Neural cell (in vitro differentiated cells): ENCODE results near the gene PDAP1. TPM values are rescaled to one million over a fixed set of nuclear protein-coding genes. Genes with fewer than 3 reads are reported as not detected.

Experiments
- H2AFZ ChIP-seq: fragments of 200-600, 300-800 bp; sonication (generic), shearing (Covaris generic); 2 replicates; pipeline ENCODE4 v1.6.0; 2014; ENCODE audit warnings: low read depth, mild to moderate bottlenecking, antibody characterized with exemption, low read length, moderate library complexity
- H3F3A ChIP-seq: fragments of 200-600 bp; shearing (Covaris generic); 2 replicates; pipeline ENCODE4 v1.6.1; 2016; ENCODE audit warnings: mild to moderate bottlenecking, moderate library complexity, mixed read lengths, antibody characterized with exemption, low read length; ENCODE audit not compliant: insufficient read depth, poor library complexity, severe bottlenecking
- H3K27ac ChIP-seq: fragments of 200-600, 300-800 bp; sonication (generic), shearing (Covaris generic); 2 replicates; pipeline ENCODE4 v1.5.1; 2014; ENCODE audit warnings: mild to moderate bottlenecking, low read length, moderate library complexity
- H3K27me3 ChIP-seq: fragments of 300-800, 200-600 bp; sonication (generic), shearing (Covaris generic); 2 replicates; pipeline ENCODE4 v1.6.0; 2014; ENCODE audit warnings: mild to moderate bottlenecking, low read depth, low read length, moderate library complexity; ENCODE audit not compliant: insufficient read depth
- H3K36me3 ChIP-seq: fragments of 300-800, 200-600 bp; sonication (generic), shearing (Covaris generic); 2 replicates; pipeline ENCODE4 v1.5.1; 2014; ENCODE audit warnings: mild to moderate bottlenecking, antibody characterized with exemption, low read length, moderate library complexity; ENCODE audit not compliant: insufficient read depth
- H3K4me2 ChIP-seq: fragments of 300-800, 200-600 bp; sonication (generic), shearing (Covaris generic); 2 replicates; pipeline ENCODE4 v1.6.0; 2014; ENCODE audit warnings: mild to moderate bottlenecking, low read length
- H3K4me3 ChIP-seq: fragments of 300-800, 200-600 bp; sonication (generic), shearing (Covaris generic); 2 replicates; pipeline ENCODE4 v1.5.1; 2014; ENCODE audit warnings: mild to moderate bottlenecking, low read length, moderate library complexity
- H3K79me2 ChIP-seq: fragments of 200-600 bp; shearing (Covaris generic); replicated peaks from 2 replicates; pipeline ENCODE4 v1.6.0; 2014; ENCODE audit warnings: mild to moderate bottlenecking, low read length, moderate library complexity; ENCODE audit not compliant: insufficient read depth
- H3K9ac ChIP-seq: fragments of 300-800, 200-600 bp; sonication (generic), shearing (Covaris generic); 2 replicates; pipeline ENCODE4 v1.6.1; 2016; ENCODE audit warnings: mild to moderate bottlenecking, low read length, mixed read lengths
- H3K9me2 ChIP-seq: fragments of 200-600 bp; shearing (Covaris generic); 2 replicates; pipeline ENCODE4 v1.6.1; 2016; ENCODE audit warnings: mild to moderate bottlenecking, low read length, mixed read lengths; ENCODE audit not compliant: insufficient read depth
- H3K9me3 ChIP-seq: fragments of 200-600, 300-800 bp; sonication (generic), shearing (Covaris generic); 2 replicates; pipeline ENCODE4 v1.6.1; 2016; ENCODE audit warnings: mild to moderate bottlenecking, mixed run types, low read length, moderate library complexity, mixed read lengths
- H4K20me1 ChIP-seq: fragments of 200-600 bp; shearing (Covaris generic); 2 replicates; pipeline ENCODE4 v1.6.1; 2016; ENCODE audit warnings: mild to moderate bottlenecking, mixed run types; ENCODE audit not compliant: insufficient read depth
- CTCF ChIP-seq: fragments of 450-650 bp; IDR thresholded peaks from 2 replicates; pipeline ENCODE4 v1.5.1; 2014; ENCODE audit warnings: antibody characterized with exemption, mild to moderate bottlenecking, moderate library complexity; ENCODE audit not compliant: poor library complexity, severe bottlenecking
- EP300 ChIP-seq: fragments of 450-650 bp; conservative IDR thresholded peaks from 2 replicates; pipeline ENCODE4 v1.6.1; 2014; ENCODE audit warnings: antibody characterized with exemption, mild to moderate bottlenecking, moderate library complexity; ENCODE audit not compliant: poor library complexity, severe bottlenecking
- EZH2 ChIP-seq: fragments of 200-600, 300-800 bp; shearing (Covaris generic), sonication (generic); IDR thresholded peaks from 2 replicates; pipeline ENCODE4 v1.6.1; 2014; ENCODE audit warnings: antibody characterized with exemption, low read length, borderline replicate concordance, mild to moderate bottlenecking; ENCODE audit not compliant: insufficient read depth, poor library complexity, severe bottlenecking
- MXI1 ChIP-seq: fragments of 450-650 bp; conservative IDR thresholded peaks from 2 replicates; pipeline ENCODE4 v1.6.1; 2014; ENCODE audit warnings: antibody characterized with exemption, mild to moderate bottlenecking; ENCODE audit not compliant: poor library complexity, severe bottlenecking
- POLR2AphosphoS5 ChIP-seq: IDR thresholded peaks from 2 replicates; pipeline ENCODE4 v1.6.1; 2012
- RAD21 ChIP-seq: fragments of 450-650 bp; conservative IDR thresholded peaks from 2 replicates; pipeline ENCODE4 v1.6.1; 2014; ENCODE audit warnings: antibody characterized with exemption, mild to moderate bottlenecking, moderate library complexity
- SMC3 ChIP-seq: fragments of 450-650 bp; conservative IDR thresholded peaks from 2 replicates; pipeline ENCODE4 v1.6.1; 2014; ENCODE audit warnings: antibody characterized with exemption, mild to moderate bottlenecking, moderate library complexity; ENCODE audit not compliant: poor library complexity
- TAF1 ChIP-seq: IDR thresholded peaks from 2 replicates; pipeline ENCODE4 v1.6.1; 2012; ENCODE audit warnings: low read depth
- polyA minus RNA-seq: library from RNA; depleted of rRNA, polyadenylated mRNA; stranded (reverse); fragments of >200 nt; gene quantifications from 2 replicates; pipeline ENCODE4 v1.2.3, GENCODE V29; 2014
- polyA plus RNA-seq: library from polyadenylated mRNA; depleted of rRNA; stranded (reverse); fragments of >200 nt; gene quantifications from 2 replicates; pipeline ENCODE4 v1.2.3, GENCODE V29; 2014
- TF ChIP-seq, protein P1 (sequence below): IDR thresholded peaks from 2 replicates; pipeline ENCODE4 v1.6.1; 2012; ENCODE audit warnings: borderline replicate concordance

Gene PDAP1, protein sequence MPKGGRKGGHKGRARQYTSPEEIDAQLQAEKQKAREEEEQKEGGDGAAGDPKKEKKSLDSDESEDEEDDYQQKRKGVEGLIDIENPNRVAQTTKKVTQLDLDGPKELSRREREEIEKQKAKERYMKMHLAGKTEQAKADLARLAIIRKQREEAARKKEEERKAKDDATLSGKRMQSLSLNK
- polyA plus RNA-seq (185 and 212 TPM in 2 replicates), polyA minus RNA-seq (54.8 and 60.3 TPM in 2 replicates)

DNA sequence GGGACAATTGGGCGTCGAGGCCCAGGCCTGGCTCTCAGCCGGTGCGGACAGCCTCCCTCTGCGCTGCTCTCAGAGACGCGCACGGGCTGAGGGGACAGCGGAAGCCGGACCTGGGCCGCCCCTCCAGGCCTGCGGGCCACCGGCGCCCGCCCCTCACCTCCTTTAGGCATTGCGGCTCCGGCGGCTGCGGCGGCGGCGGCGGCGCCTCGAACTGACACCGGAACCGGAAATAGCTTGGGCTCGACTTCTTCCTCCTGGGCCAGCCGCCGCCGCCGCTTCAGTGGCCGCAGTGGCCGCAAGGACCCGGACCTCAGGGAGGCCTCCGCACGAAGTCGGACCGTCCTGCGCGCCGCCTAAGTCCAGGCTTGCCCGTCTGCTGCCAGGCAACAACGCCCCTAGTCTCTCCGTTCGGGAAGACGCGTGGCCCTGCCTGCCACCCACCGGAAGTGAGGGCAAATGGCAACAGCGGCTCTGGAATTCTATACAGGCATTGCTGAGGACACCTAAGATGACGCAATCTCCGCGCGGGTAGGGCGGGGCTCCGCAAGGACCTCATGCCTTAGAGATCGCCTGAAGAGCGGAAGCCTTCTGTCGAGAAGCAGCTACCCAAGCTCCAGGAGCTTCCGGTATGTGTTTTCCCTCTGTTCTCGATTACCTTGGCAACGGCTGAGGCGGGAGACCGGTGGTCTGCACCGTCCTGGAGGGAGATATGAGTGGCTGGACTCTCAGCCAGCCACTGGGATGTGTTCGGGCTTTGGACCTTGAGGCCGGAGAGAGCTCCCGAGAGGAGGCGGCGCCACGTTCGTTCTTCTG is at the start of gene PDAP1, which contains the start of gene BUD31:
Gene PDAP1, minus strand, starts transcription at position 219 of the 813 bp plus-strand sequence. Its CDS starts 49 bp downstream, at position 170.
Gene BUD31, plus strand, starts transcription at position 591 of the 813 bp plus-strand sequence. CDS start 2,124 bp downstream, outside the sequence.
- Histone ChIP-seq H3K9me2 (no peaks in the 10 kb centered on the region), H3K9ac (peak within 1 kb of the TSS; percentile 94), H3K79me2 (peaks cover 56% of the 10 kb centered on the region), H3K27me3 (no peaks in the 10 kb centered on the region), H3K36me3 (no peaks in the 10 kb centered on the region), H2AFZ (peak within 1 kb of the TSS; percentile 74), H3K9me3 (no peaks in the 10 kb centered on the region), H3F3A (peaks cover 3% of the 10 kb centered on the region), H3K27ac (peak within 1 kb of the TSS; percentile 97), H3K4me3 (peak within 1 kb of the TSS; percentile 93), H3K4me2 (peak within 1 kb of the TSS; percentile 89), H4K20me1 (no peaks in the 10 kb centered on the region)
- TF ChIP-seq EP300 (peak; percentile 71), TAF1 (peak; percentile 18), RAD21 (peak; percentile 30), EZH2 (no peak), CTCF (peak; percentile 65), MXI1 (peak; percentile 97), POLR2AphosphoS5 (peak; percentile 82), SMC3 (peak; percentile 54)
- TF ChIP-seq, protein P1, sequence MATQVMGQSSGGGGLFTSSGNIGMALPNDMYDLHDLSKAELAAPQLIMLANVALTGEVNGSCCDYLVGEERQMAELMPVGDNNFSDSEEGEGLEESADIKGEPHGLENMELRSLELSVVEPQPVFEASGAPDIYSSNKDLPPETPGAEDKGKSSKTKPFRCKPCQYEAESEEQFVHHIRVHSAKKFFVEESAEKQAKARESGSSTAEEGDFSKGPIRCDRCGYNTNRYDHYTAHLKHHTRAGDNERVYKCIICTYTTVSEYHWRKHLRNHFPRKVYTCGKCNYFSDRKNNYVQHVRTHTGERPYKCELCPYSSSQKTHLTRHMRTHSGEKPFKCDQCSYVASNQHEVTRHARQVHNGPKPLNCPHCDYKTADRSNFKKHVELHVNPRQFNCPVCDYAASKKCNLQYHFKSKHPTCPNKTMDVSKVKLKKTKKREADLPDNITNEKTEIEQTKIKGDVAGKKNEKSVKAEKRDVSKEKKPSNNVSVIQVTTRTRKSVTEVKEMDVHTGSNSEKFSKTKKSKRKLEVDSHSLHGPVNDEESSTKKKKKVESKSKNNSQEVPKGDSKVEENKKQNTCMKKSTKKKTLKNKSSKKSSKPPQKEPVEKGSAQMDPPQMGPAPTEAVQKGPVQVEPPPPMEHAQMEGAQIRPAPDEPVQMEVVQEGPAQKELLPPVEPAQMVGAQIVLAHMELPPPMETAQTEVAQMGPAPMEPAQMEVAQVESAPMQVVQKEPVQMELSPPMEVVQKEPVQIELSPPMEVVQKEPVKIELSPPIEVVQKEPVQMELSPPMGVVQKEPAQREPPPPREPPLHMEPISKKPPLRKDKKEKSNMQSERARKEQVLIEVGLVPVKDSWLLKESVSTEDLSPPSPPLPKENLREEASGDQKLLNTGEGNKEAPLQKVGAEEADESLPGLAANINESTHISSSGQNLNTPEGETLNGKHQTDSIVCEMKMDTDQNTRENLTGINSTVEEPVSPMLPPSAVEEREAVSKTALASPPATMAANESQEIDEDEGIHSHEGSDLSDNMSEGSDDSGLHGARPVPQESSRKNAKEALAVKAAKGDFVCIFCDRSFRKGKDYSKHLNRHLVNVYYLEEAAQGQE: peak; percentile 40

GRCh38 chr7:99457650-99458493 is 49.5 kb upstream of the PDAP1 start:
- no peaks in the 10 kb centered on the region for H3K36me3 ChIP-seq
- no peaks in the 10 kb centered on the region for H3K9me2 ChIP-seq
- no peak overlapping the region for H2AFZ ChIP-seq
- H3K4me2 ChIP-seq: no peak overlapping the region
- TF ChIP-seq EP300: no peak
- TF ChIP-seq RAD21: no peak
- TF ChIP-seq EZH2: no peak
- no peak overlapping the region for H3K4me3 ChIP-seq
- no peaks in the 10 kb centered on the region for H3K27me3 ChIP-seq
- H3K9ac ChIP-seq: no peak overlapping the region
- H3K79me2 ChIP-seq: peaks cover 16% of the 10 kb centered on the region
- no peak overlapping the region for H3K27ac ChIP-seq
- no peaks in the 10 kb centered on the region for H4K20me1 ChIP-seq
- no peaks in the 10 kb centered on the region for H3F3A ChIP-seq
- H3K9me3 ChIP-seq: no peaks in the 10 kb centered on the region
